ENCODE results near the gene INSIG2.

INSIG2 gene

DNA sequence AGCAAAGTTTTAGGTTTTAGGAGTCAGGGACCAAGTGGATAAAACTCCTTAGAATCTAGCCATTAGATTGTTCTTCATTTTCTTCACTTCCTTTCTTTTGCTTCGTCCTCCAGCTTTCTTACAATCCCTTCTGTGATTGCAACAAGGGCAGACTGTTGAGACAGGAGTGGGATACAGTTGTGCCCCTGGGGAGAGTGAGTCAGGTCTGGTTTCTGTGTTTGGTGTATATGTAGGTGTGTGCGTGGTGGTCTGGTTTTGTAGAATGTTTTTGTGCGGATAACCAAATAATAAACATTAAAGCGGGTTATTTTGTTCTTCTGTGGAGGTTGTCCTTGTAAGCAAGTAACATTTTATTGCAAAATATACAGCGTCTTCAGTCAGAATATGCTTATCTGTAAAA is 7.3 kb downstream of the INSIG2 start:
- no peak for DNase-seq (ENCODE audit: low spot score)
- in situ Hi-C loops (cut with MboI; ENCODE audit: low sequenced_read_pairs, unreplicated experiment): no loop called here
- TF ChIP-seq CTCF (IDR thresholded peaks at IDR 0.05; ENCODE audit: borderline replicate concordance, control extremely low read depth, extremely low read depth, insufficient read depth, missing control alignments): no peak

DNA sequence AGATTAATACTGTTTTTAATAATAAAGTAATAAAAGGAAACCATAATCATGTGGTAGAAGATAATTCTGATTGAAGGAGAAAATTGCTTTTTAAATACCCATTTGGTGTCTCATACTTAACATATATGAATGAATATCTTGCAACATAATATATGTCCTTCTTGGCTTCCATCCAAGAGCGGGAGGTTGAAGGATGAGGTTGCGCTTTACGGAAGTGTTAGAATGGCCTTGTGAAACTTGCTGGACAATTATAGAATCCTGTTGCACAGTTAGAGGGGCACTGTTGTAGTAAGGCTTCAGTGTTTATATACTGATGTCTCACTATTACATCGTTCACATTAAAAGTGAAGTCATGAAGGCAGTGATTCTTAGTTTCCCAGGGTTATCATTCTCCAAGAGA is 9.4 kb downstream of the INSIG2 start:
- in situ Hi-C loops (cut with MboI; ENCODE audit: low sequenced_read_pairs, unreplicated experiment): no loop called here
- TF ChIP-seq CTCF (IDR thresholded peaks at IDR 0.05; ENCODE audit: borderline replicate concordance, control extremely low read depth, extremely low read depth, insufficient read depth, missing control alignments): no peak
- no peak for DNase-seq (ENCODE audit: low spot score)

DNA sequence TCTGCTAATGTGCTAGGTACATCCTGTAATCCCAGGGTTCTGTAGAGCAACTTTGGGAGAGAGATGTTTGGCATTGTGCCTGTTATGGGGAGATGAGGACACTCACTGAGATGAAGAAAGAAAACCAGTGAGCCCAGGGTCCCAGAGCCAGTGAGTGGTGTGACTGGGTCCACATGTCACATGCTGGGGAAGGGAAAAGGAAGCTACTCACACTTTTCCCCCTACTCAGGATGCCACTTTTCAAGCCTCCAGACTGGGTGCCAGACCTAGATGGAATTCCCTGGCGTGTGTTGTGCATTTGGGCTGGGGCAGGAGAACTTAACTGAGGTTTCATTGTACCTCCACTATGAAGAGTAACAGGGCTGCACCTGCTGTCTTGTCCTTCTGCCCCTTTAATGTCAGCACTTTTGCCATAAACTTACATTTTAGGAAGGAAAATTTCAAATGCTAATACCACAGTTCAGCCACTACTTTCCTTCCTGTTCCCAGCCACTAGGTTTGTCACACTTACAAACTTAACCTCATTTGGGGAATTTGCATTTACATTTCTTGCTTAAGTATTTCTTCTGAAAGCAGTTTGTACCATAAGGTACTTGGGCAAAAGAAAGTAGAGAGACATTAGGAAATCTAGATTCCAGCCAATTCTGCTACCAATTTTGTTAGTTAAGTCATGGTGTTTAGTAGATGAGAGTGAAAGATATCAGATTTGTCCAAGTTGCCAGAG is 10.2 kb downstream of the INSIG2 start:
- in situ Hi-C loops (cut with MboI; ENCODE audit: low sequenced_read_pairs, unreplicated experiment): no loop called here
- DNase-seq (ENCODE audit: low spot score): no peak
- TF ChIP-seq CTCF (IDR thresholded peaks at IDR 0.05; ENCODE audit: borderline replicate concordance, control extremely low read depth, extremely low read depth, insufficient read depth, missing control alignments): no peak

- TF ChIP-seq CTCF (IDR thresholded peaks at IDR 0.05; ENCODE audit: borderline replicate concordance, control extremely low read depth, extremely low read depth, insufficient read depth, missing control alignments): no peak
- in situ Hi-C loops (cut with MboI; ENCODE audit: low sequenced_read_pairs, unreplicated experiment): no loop called here
- no peak for DNase-seq (ENCODE audit: low spot score)
Observed at GRCh38 chr2:118102433-118103082, 14.3 kb downstream of the INSIG2 start.

- TF ChIP-seq CTCF (IDR thresholded peaks at IDR 0.05; ENCODE audit: borderline replicate concordance, control extremely low read depth, extremely low read depth, insufficient read depth, missing control alignments): no peak
- peak; percentile 55 for DNase-seq (ENCODE audit: low spot score)
- in situ Hi-C loops (cut with MboI; ENCODE audit: low sequenced_read_pairs, unreplicated experiment): no loop called here
Observed at GRCh38 chr2:118103951-118104940, 16.0 kb downstream of the INSIG2 start.

DNA sequence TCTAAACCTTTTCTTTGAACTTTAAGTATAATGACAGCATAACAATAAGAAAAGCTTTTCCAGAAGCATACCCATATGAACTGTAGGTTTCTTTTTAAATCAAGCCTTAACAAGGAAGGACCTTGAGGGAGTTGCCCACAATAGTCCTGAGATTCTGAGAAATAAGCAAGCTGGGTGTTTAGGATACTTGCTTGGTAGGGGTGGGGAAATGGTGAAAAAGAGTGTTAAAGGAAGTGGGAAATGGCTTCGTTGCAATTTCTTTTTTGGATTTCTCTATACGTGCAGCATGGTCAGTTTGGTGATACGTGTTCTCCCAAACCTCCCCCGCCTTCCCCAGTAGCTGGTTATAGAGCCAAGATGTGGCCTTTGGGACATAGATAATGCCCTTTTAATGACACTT is 17.2 kb downstream of the INSIG2 start:
- DNase-seq (ENCODE audit: low spot score): no peak
- in situ Hi-C loops (cut with MboI; ENCODE audit: low sequenced_read_pairs, unreplicated experiment): no loop called here
- no peak for TF ChIP-seq CTCF (IDR thresholded peaks at IDR 0.05; ENCODE audit: borderline replicate concordance, control extremely low read depth, extremely low read depth, insufficient read depth, missing control alignments)
